ENCODE data around the gene FIGN. TPM values are rescaled to one million over a fixed set of nuclear protein-coding genes. Genes with fewer than 3 reads are reported as not detected.

The FIGN gene
- total RNA-seq, 1 experiment from 2014 or later, result not detected

DNA sequence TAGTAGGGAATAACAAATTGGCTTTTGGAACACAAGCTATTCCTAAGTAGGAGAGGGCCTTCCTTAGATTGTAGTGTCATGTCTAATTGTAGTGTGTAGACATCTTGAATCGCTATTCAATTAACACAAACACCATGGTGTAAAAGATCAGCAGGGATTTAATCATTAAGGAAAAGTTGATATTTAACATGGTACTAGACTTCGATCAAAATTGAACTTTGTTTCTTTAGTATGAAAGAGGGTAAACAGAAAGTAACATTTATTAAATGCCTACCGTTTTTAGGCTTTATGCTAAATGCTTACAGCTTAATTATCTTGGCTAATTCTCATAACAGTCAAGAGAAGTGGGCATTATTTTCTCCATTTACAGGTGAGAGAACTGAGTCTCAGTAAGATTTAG, 37.5 kb upstream of the FIGN start:
- POLR2A ChIA-PET, result no interaction called here
- Mint-ChIP-seq H3K27me3 (ENCODE audit: insufficient read depth, unreplicated experiment) (no peaks in the 10 kb centered on the region), H3K27ac (ENCODE audit: unreplicated experiment) (no peak overlapping the region), H3K36me3 (ENCODE audit: insufficient read depth, unreplicated experiment) (no peaks in the 10 kb centered on the region), H3K9me3 (ENCODE audit: unreplicated experiment) (no peaks in the 10 kb centered on the region), H3K4me3 (ENCODE audit: unreplicated experiment) (no peak overlapping the region), H3K4me1 (ENCODE audit: low read depth, unreplicated experiment) (peaks cover 5% of the 10 kb centered on the region)
- Histone ChIP-seq H3K36me3 (ENCODE audit: control insufficient read depth, insufficient read depth, low read length) (no peaks in the 10 kb centered on the region), H3K4me3 (ENCODE audit: low read depth, low read length) (no peak overlapping the region), H3K27me3 (replicated peaks; ENCODE audit: control insufficient read depth, insufficient read depth, low read length) (no peaks in the 10 kb centered on the region), H3K9me3 (no peaks in the 10 kb centered on the region), H3K4me1 (0 out of 2 replicates have a peak, but pooled peaks cover 4% of the 10 kb centered on the region)
- CTCF ChIA-PET, result no interaction called here
- intact Hi-C loops (cut with micrococcal nuclease; ENCODE audit: unreplicated experiment), result no loop called here
- no peak for DNase-seq
- TF ChIP-seq, protein P1, sequence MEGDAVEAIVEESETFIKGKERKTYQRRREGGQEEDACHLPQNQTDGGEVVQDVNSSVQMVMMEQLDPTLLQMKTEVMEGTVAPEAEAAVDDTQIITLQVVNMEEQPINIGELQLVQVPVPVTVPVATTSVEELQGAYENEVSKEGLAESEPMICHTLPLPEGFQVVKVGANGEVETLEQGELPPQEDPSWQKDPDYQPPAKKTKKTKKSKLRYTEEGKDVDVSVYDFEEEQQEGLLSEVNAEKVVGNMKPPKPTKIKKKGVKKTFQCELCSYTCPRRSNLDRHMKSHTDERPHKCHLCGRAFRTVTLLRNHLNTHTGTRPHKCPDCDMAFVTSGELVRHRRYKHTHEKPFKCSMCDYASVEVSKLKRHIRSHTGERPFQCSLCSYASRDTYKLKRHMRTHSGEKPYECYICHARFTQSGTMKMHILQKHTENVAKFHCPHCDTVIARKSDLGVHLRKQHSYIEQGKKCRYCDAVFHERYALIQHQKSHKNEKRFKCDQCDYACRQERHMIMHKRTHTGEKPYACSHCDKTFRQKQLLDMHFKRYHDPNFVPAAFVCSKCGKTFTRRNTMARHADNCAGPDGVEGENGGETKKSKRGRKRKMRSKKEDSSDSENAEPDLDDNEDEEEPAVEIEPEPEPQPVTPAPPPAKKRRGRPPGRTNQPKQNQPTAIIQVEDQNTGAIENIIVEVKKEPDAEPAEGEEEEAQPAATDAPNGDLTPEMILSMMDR (IDR thresholded peaks at IDR 0.05; ENCODE audit: insufficient read depth in 1 of 2, low read depth in 1 of 2, low read length in 1 of 2, severe bottlenecking in 1 of 2, unreplicated experiment in 1 of 2), result no peak
- no TSS peak for BruUV-seq (replicated peaks)

DNA sequence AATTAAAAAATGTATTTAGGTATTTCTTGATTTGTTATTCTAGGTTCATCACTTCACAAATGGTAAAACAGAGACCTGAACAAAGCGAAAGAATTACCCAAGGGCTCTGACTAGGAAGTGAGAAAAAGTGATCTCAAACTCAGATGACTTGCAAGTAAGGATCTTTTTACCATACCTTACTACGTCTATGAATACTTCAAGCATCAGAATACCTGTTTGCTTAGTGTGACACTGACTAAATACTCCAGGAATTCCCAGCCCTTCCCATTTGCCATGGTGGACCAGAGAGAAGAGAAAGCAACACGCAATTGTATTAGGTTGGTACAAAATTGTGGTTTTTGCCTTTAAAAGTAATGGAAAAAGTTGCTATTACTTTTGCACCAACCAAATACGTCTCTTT, 35.8 kb upstream of the FIGN start:
- ChIA-PET POLR2A (no interaction called here), CTCF (no interaction called here)
- DNase-seq, result no peak
- no peaks in the 10 kb centered on the region for H3K9me3 ChIP-seq
- H3K27me3 Mint-ChIP-seq (ENCODE audit: insufficient read depth, unreplicated experiment), result no peaks in the 10 kb centered on the region
- H3K27ac Mint-ChIP-seq (ENCODE audit: unreplicated experiment), result no peak overlapping the region
- BruUV-seq (replicated peaks), result no TSS peak
- intact Hi-C loops (cut with micrococcal nuclease; ENCODE audit: unreplicated experiment), result no loop called here
- H3K27me3 ChIP-seq (replicated peaks; ENCODE audit: control insufficient read depth, insufficient read depth, low read length), result no peaks in the 10 kb centered on the region
- H3K36me3 ChIP-seq (ENCODE audit: control insufficient read depth, insufficient read depth, low read length), result no peaks in the 10 kb centered on the region
- no peaks in the 10 kb centered on the region for H3K4me1 Mint-ChIP-seq (ENCODE audit: low read depth, unreplicated experiment)
- no peaks in the 10 kb centered on the region for H3K36me3 Mint-ChIP-seq (ENCODE audit: insufficient read depth, unreplicated experiment)
- TF ChIP-seq, protein P1 (IDR thresholded peaks at IDR 0.05; ENCODE audit: insufficient read depth in 1 of 2, low read depth in 1 of 2, low read length in 1 of 2, severe bottlenecking in 1 of 2, unreplicated experiment in 1 of 2), result no peak
- H3K4me3 ChIP-seq (ENCODE audit: low read depth, low read length), result no peak overlapping the region
- no peak overlapping the region for H3K4me3 Mint-ChIP-seq (ENCODE audit: unreplicated experiment)
- no peaks in the 10 kb centered on the region for H3K9me3 Mint-ChIP-seq (ENCODE audit: unreplicated experiment)
- H3K4me1 ChIP-seq, result 0 out of 2 replicates have a peak, but pooled peaks cover 4% of the 10 kb centered on the region

DNA sequence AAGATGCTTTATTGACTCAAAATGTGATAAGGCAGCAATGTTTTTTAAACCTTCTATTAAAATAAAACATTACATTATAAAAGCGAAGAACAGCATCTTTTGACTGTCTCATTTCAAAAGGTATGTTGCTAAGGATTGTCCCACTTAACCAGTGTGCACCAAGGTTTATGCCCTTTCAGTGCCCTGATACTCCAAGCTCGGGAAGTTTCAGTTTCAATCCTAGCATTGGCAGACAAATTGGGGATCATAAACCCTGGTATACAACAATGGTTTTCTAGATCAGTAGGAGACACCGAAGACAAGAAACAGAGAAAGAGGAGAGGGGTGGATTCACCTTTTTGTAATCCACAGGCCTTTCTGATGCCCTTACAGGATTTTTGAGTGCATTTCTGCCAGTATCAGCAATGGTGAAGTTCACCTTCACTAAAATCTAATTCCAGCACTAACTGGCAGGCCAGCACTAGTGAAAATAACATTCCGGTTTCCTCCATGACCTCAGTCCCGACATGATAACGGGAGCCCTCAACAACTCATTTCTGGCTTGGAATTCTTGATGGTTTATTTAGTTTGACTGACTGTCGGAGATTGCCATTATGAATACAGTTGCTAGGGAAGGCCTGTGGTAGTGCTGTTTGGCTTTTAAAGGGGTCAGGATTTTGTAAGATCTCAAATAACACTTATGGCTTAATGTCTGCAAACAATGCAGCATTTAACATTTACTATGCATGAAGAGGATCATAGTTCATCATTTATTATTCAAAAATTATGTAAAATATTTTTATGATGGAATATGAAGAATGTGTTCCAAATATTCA, 33.3 kb upstream of the FIGN start:
- no peaks in the 10 kb centered on the region for H3K9me3 Mint-ChIP-seq (ENCODE audit: unreplicated experiment)
- H3K9me3 ChIP-seq, result no peaks in the 10 kb centered on the region
- no peaks in the 10 kb centered on the region for H3K4me1 ChIP-seq
- H3K36me3 Mint-ChIP-seq (ENCODE audit: insufficient read depth, unreplicated experiment), result no peaks in the 10 kb centered on the region
- no peaks in the 10 kb centered on the region for H3K36me3 ChIP-seq (ENCODE audit: control insufficient read depth, insufficient read depth, low read length)
- no peak overlapping the region for H3K4me3 Mint-ChIP-seq (ENCODE audit: unreplicated experiment)
- BruUV-seq (replicated peaks), result no TSS peak
- ChIA-PET POLR2A (no interaction called here), CTCF (no interaction called here)
- no peaks in the 10 kb centered on the region for H3K4me1 Mint-ChIP-seq (ENCODE audit: low read depth, unreplicated experiment)
- TF ChIP-seq, protein P1 (IDR thresholded peaks at IDR 0.05; ENCODE audit: insufficient read depth in 1 of 2, low read depth in 1 of 2, low read length in 1 of 2, severe bottlenecking in 1 of 2, unreplicated experiment in 1 of 2), result no peak
- no peak overlapping the region for H3K4me3 ChIP-seq (ENCODE audit: low read depth, low read length)
- intact Hi-C loops (cut with micrococcal nuclease; ENCODE audit: unreplicated experiment), result loop anchor here (5.0 kb wide), 1 partner anchor 108 kb away; no protein-coding TSS in a partner anchor
- DNase-seq, result no peak
- H3K27me3 Mint-ChIP-seq (ENCODE audit: insufficient read depth, unreplicated experiment), result peaks cover 2% of the 10 kb centered on the region
- H3K27me3 ChIP-seq (replicated peaks; ENCODE audit: control insufficient read depth, insufficient read depth, low read length), result no peaks in the 10 kb centered on the region
- H3K27ac Mint-ChIP-seq (ENCODE audit: unreplicated experiment), result no peak overlapping the region
